GM19452 (cell line): ENCODE measurements around the gene LOXHD1.

ENCODE experiments used
- ATAC-seq: cut with Tn5 transposase; IDR thresholded peaks from one replicate; pipeline ENCODE4 v1.9.1; 2021; ENCODE audit not compliant: unreplicated experiment

The LOXHD1 gene

GRCh38 chr18:46458472-46458871 lies 198.5 kb downstream of the LOXHD1 start:
- no peak for ATAC-seq

GRCh38 chr18:46456691-46457090 lies 200.3 kb downstream of the LOXHD1 start:
- ATAC-seq = no peak

GRCh38 chr18:46452820-46453219 lies 204.2 kb downstream of the LOXHD1 start:
- ATAC-seq = no peak

GRCh38 chr18:46449499-46449898 lies 207.5 kb downstream of the LOXHD1 start:
- no peak for ATAC-seq

GRCh38 chr18:46449033-46449432 lies 208.0 kb downstream of the LOXHD1 start:
- ATAC-seq = no peak

- no peak for ATAC-seq
Observed at GRCh38 chr18:46448347-46448746, 208.7 kb downstream of the LOXHD1 start.

GRCh38 chr18:46447792-46448191 lies 209.2 kb downstream of the LOXHD1 start:
- no peak for ATAC-seq

- no peak for ATAC-seq
Observed at GRCh38 chr18:46447323-46447722, 209.7 kb downstream of the LOXHD1 start.

- no peak for ATAC-seq
Observed at GRCh38 chr18:46445522-46446313, 211.3 kb downstream of the LOXHD1 start.

- ATAC-seq = no peak
Observed at GRCh38 chr18:46439037-46439436, 218.0 kb downstream of the LOXHD1 start.

- ATAC-seq = no peak
Observed at GRCh38 chr18:46437061-46437460, 220.0 kb downstream of the LOXHD1 start.

- no peak for ATAC-seq
Observed at GRCh38 chr18:46436621-46437020, 220.4 kb downstream of the LOXHD1 start.

GRCh38 chr18:46435031-46435430 lies 222.0 kb downstream of the LOXHD1 start:
- no peak for ATAC-seq

GRCh38 chr18:46434629-46435028 lies 222.4 kb downstream of the LOXHD1 start:
- ATAC-seq = no peak

GRCh38 chr18:46433121-46433826 lies 223.7 kb downstream of the LOXHD1 start:
- no peak for ATAC-seq

- ATAC-seq = no peak
Observed at GRCh38 chr18:46431522-46432171, 225.4 kb downstream of the LOXHD1 start.

- no peak for ATAC-seq
Observed at GRCh38 chr18:46429649-46430224, 227.3 kb downstream of the LOXHD1 start.

GRCh38 chr18:46429130-46429529 lies 227.9 kb downstream of the LOXHD1 start:
- no peak for ATAC-seq

- no peak for ATAC-seq
Observed at GRCh38 chr18:46428368-46428767, 228.7 kb downstream of the LOXHD1 start.

GRCh38 chr18:46427216-46427995 lies 229.6 kb downstream of the LOXHD1 start:
- ATAC-seq = no peak
